IMR-90 (cell line): ENCODE measurements around the gene CDHR4.

Experiments
- BHLHE40 ChIP-seq: fragments of 150-350 bp; IDR thresholded peaks from 2 replicates; pipeline ENCODE4 v1.6.1; 2016; ENCODE audit warnings: mild to moderate bottlenecking, low read depth, low read length
- CEBPB ChIP-seq: IDR thresholded peaks from 2 replicates; pipeline ENCODE4 v1.6.1; 2012; ENCODE audit warnings: low read depth, low read length, improper control_type of control experiment
- FOS ChIP-seq: fragments of 150-350 bp; IDR thresholded peaks from 2 replicates; pipeline ENCODE4 v1.6.1; 2016; ENCODE audit warnings: low read depth, low read length
- MAFK ChIP-seq: IDR thresholded peaks from 2 replicates; pipeline ENCODE4 v1.6.1; 2012; ENCODE audit warnings: low read depth, low read length, improper control_type of control experiment
- MXI1 ChIP-seq: IDR thresholded peaks from 2 replicates; pipeline ENCODE4 v1.6.1; 2012; ENCODE audit warnings: low read depth, mild to moderate bottlenecking, low read length, moderate library complexity, borderline replicate concordance
- NFE2L2 ChIP-seq: fragments of 150-350 bp; IDR thresholded peaks from 2 replicates; pipeline ENCODE4 v1.6.1; 2016; ENCODE audit warnings: low read depth, mild to moderate bottlenecking, low read length
- POLR2A ChIP-seq: IDR thresholded peaks from 2 replicates; pipeline ENCODE4 v1.6.1; 2012; ENCODE audit warnings: mild to moderate bottlenecking, low read depth, low read length
- RAD21 ChIP-seq: IDR thresholded peaks from 2 replicates; pipeline ENCODE4 v1.6.1; 2012; ENCODE audit warnings: low read length, improper control_type of control experiment
- RCOR1 ChIP-seq: IDR thresholded peaks from 2 replicates; pipeline ENCODE4 v1.6.1; 2012; ENCODE audit warnings: mild to moderate bottlenecking, low read length, improper control_type of control experiment; ENCODE audit not compliant: insufficient replicate concordance
- SMC3 ChIP-seq: fragments of 150-350 bp; IDR thresholded peaks from 2 replicates; pipeline ENCODE4 v1.6.1; 2016; ENCODE audit warnings: low read depth, mild to moderate bottlenecking, antibody characterized with exemption, low read length, moderate library complexity
- TF ChIP-seq, protein P1 (sequence below): conservative IDR thresholded peaks from 2 replicates; pipeline ENCODE4 v1.5.1; 2012; ENCODE audit warnings: mild to moderate bottlenecking, low read depth, low read length, improper control_type of control experiment
- TF ChIP-seq, protein P2 (sequence below): fragments of 150-350 bp; IDR thresholded peaks from 2 replicates; pipeline ENCODE4 v1.6.1; 2017; ENCODE audit warnings: mild to moderate bottlenecking, antibody characterized with exemption, low read length, low read depth
- TF ChIP-seq, protein P3 (sequence below): fragments of 150-350 bp; IDR thresholded peaks from 2 replicates; pipeline ENCODE4 v1.6.1; 2016; ENCODE audit warnings: low read depth, mild to moderate bottlenecking, low read length, moderate library complexity, borderline replicate concordance

DNA sequence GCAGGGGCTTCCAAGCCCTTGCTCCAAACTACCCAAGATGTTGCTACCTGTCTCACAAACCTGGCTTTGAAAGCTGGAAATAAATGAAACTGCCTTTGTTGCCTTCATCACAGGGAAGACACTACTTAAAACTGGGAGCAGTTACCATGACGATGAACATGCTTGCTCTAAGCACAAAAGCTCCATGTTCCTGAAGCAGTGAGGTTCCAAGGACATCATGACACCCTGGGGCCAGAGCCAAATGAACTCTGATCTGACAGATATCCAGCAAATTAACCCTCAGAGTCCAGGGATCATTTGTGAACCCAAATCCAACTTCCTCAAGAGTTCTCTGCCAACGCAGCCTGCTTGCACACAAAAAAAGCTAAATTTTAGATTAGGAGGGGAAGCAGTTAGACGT lies 46.0 kb upstream of the CDHR4 start:
- TF ChIP-seq, protein P1, sequence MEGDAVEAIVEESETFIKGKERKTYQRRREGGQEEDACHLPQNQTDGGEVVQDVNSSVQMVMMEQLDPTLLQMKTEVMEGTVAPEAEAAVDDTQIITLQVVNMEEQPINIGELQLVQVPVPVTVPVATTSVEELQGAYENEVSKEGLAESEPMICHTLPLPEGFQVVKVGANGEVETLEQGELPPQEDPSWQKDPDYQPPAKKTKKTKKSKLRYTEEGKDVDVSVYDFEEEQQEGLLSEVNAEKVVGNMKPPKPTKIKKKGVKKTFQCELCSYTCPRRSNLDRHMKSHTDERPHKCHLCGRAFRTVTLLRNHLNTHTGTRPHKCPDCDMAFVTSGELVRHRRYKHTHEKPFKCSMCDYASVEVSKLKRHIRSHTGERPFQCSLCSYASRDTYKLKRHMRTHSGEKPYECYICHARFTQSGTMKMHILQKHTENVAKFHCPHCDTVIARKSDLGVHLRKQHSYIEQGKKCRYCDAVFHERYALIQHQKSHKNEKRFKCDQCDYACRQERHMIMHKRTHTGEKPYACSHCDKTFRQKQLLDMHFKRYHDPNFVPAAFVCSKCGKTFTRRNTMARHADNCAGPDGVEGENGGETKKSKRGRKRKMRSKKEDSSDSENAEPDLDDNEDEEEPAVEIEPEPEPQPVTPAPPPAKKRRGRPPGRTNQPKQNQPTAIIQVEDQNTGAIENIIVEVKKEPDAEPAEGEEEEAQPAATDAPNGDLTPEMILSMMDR = no peak
- no peak for TF ChIP-seq POLR2A
- TF ChIP-seq FOS = no peak
- TF ChIP-seq RAD21 = no peak
- TF ChIP-seq CEBPB = no peak
- no peak for TF ChIP-seq SMC3
- TF ChIP-seq NFE2L2 = no peak
- no peak for TF ChIP-seq RCOR1
- TF ChIP-seq, protein P2, sequence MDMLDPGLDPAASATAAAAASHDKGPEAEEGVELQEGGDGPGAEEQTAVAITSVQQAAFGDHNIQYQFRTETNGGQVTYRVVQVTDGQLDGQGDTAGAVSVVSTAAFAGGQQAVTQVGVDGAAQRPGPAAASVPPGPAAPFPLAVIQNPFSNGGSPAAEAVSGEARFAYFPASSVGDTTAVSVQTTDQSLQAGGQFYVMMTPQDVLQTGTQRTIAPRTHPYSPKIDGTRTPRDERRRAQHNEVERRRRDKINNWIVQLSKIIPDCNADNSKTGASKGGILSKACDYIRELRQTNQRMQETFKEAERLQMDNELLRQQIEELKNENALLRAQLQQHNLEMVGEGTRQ = no peak
- TF ChIP-seq, protein P3, sequence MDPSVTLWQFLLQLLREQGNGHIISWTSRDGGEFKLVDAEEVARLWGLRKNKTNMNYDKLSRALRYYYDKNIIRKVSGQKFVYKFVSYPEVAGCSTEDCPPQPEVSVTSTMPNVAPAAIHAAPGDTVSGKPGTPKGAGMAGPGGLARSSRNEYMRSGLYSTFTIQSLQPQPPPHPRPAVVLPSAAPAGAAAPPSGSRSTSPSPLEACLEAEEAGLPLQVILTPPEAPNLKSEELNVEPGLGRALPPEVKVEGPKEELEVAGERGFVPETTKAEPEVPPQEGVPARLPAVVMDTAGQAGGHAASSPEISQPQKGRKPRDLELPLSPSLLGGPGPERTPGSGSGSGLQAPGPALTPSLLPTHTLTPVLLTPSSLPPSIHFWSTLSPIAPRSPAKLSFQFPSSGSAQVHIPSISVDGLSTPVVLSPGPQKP = no peak
- no peak for TF ChIP-seq MAFK
- TF ChIP-seq BHLHE40 = no peak
- TF ChIP-seq MXI1 = no peak
